MG63 (cell line): ENCODE measurements around the gene GAD1. TPM values are rescaled to one million over a fixed set of nuclear protein-coding genes. Genes with fewer than 3 reads are reported as not detected.

ENCODE experiments used
- DNase-seq: peaks from one replicate; pipeline ENCODE4 v3.0.0-alpha.2; 2020
- H3K27me3 ChIP-seq: fragments of 250-450 bp; sonication (Bioruptor Pico); 2 replicates; pipeline ENCODE4 v1.5.1; 2020; ENCODE audit warnings: mild to moderate bottlenecking, moderate library complexity
- H3K36me3 ChIP-seq: fragments of 250-450 bp; sonication (Bioruptor Pico); 2 replicates; pipeline ENCODE4 v1.5.1; 2020; ENCODE audit warnings: mild to moderate bottlenecking, moderate library complexity
- H3K4me3 ChIP-seq: fragments of 250-450 bp; sonication (Bioruptor Pico); 2 replicates; pipeline ENCODE4 v1.5.1; 2020; ENCODE audit warnings: mild to moderate bottlenecking, moderate library complexity
- H3K9me3 ChIP-seq: fragments of 250-450 bp; sonication (Bioruptor Pico); 2 replicates; pipeline ENCODE4 v1.5.1; 2020; ENCODE audit warnings: mild to moderate bottlenecking, moderate library complexity
- total RNA-seq: library from RNA; depleted of rRNA; stranded (reverse); fragments of >200 nt; shearing (Covaris generic); gene quantifications from 2 replicates; pipeline ENCODE4 v1.2.3, GENCODE V29; 2014; ENCODE audit warnings: low replicate concordance

The GAD1 gene
- total RNA-seq, 1 experiment from 2014 or later, result 3.2 TPM

DNA sequence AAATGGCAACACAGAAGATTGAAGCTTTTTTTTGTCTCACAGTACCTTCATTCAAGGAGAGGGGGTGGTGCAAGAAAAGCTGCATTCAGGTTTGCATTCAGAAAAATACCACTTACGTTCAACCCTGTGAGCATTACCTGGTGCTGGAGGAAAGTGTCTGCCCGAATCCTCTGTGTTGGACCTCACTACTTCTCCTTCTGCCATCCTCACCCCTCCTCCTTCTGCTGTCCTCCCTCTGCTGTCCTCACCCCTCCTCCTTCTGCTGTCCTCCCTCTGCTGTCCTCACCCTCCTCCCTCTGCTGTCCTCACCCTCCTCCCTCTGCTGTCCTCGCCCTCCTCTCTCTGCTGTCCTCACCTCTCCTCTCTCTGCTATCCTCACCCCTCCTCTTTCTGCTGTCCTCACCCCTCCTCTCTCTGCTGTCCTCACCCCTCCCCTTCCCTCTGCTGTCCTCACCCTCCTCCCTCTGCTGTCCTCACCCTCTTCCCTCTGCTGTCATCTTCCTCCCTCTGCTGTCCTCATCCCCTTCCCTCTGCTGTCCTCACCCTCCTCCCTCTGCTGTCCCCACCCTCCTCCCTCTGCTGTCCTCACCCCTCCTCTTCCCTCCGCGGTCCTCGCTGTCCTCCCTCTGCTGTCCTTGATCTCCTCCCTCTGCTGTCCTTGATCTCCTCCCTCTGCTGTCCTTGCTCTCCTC is 11.3 kb downstream of the GAD1 start:
- no peak for DNase-seq
- H3K36me3 ChIP-seq, result no peaks in the 10 kb centered on the region
- H3K4me3 ChIP-seq, result no peak overlapping the region
- no peaks in the 10 kb centered on the region for H3K27me3 ChIP-seq
- H3K9me3 ChIP-seq, result no peaks in the 10 kb centered on the region

DNA sequence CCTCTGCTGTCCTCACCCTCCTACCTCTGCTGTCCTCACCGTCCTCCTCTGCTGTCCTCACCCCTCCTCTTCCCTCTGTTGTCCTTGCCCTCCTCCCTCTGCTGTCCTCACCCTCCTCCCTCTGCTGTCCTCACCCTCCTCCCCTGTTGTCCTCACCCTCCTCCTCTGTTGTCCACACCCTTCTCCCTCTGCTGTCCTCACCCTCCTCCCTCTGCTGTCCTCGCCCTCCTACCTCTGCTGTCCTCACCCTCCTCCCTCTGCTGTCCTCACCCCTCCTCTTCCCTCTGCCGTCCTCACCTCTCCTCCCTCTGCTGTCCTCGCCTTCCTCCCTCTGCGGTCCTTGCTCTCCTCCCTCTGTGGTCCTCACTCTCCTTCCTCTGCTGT is 11.8 kb downstream of the GAD1 start:
- Histone ChIP-seq H3K27me3 (no peaks in the 10 kb centered on the region), H3K36me3 (no peaks in the 10 kb centered on the region)

DNA sequence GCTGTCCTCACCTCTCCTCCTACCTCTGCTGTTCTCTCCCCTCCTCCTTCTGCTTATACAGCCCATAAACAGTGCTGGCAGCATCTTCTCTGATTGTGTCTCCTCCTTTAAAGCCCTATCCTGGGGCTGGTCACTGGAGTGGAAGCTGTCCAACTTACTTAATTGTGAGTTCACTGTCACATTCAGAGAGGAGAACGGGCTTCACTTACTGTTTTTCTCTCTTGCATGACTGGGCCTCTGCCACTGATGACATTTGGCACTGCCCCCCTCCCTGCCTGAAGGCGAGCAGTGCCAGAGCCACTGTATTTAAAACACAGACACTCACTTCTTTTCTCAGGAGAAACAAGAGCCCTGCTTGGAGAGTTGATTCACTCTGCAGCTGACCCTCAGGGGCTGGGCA is 12.3 kb downstream of the GAD1 start:
- Histone ChIP-seq H3K36me3 (no peaks in the 10 kb centered on the region), H3K27me3 (no peaks in the 10 kb centered on the region), H3K9me3 (no peaks in the 10 kb centered on the region), H3K4me3 (no peak overlapping the region)
- no peak for DNase-seq

More for the DNA sequence above, 11.8 kb downstream of the GAD1 start:
- no peak overlapping the region for H3K4me3 ChIP-seq
- no peaks in the 10 kb centered on the region for H3K9me3 ChIP-seq
- no peak for DNase-seq

DNA sequence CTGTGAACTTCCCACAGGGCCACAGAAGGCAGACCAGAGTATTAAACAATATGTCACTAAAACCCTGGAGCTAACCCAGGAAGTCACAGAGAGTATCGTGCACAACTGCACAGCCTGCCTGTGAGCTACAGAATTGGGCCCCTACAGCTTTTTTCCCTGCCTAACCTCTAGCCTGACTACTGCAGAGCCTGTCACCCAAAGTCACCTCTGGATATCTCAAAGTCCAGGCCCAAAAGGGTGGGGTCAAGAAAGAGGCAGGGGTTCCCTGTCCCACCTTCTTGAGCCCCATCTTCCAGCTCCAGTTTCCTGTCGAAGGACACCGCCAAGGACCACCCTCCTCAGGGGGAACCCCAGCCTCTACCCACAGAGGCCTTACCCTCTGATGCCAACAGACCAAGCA is 13.5 kb downstream of the GAD1 start:
- DNase-seq, result no peak
- Histone ChIP-seq H3K27me3 (no peaks in the 10 kb centered on the region), H3K9me3 (no peaks in the 10 kb centered on the region), H3K4me3 (no peak overlapping the region), H3K36me3 (no peaks in the 10 kb centered on the region)

DNA sequence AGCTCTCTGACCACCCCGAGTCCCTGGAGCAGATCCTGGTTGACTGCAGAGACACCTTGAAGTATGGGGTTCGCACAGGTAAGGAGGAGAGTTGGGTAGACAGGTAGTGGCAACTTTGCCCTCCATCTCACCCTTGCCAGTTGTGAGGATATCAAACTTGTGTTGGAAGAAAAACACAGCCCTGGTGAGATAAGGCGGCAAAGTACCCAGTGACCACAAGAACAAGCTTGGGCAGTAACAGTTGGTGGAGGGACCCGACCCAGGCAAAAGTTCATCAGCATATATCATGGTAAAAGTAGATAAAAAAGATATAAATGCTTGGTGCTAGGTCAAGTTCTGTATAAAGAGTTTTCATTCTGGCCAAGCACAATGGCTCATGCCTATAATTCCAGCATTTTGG is 14.4 kb downstream of the GAD1 start:
- Histone ChIP-seq H3K27me3 (no peaks in the 10 kb centered on the region), H3K36me3 (no peaks in the 10 kb centered on the region), H3K9me3 (no peaks in the 10 kb centered on the region), H3K4me3 (no peak overlapping the region)
- no peak for DNase-seq

DNA sequence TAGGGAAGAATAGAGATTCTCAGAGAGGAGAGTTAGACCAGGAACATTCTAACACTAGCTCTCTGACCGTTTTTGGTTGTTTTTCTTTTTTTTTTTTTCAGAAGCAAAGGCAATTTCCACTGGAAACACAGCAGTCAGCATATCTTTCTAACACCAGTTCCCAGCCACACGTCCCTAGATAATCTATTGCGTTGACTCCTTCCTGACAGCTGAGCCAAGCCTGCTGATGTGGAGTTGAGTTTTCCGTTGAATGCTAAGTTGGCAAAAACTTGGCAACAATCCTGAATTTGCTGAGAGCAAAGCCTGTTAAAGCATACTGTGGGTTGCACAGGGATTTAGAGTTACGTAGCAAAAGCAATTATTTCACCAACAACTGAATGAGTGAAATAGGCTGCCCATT is 19.3 kb downstream of the GAD1 start:
- DNase-seq, result no peak
- no peaks in the 10 kb centered on the region for H3K27me3 ChIP-seq
- no peaks in the 10 kb centered on the region for H3K36me3 ChIP-seq
- no peaks in the 10 kb centered on the region for H3K9me3 ChIP-seq
- H3K4me3 ChIP-seq, result no peak overlapping the region

DNA sequence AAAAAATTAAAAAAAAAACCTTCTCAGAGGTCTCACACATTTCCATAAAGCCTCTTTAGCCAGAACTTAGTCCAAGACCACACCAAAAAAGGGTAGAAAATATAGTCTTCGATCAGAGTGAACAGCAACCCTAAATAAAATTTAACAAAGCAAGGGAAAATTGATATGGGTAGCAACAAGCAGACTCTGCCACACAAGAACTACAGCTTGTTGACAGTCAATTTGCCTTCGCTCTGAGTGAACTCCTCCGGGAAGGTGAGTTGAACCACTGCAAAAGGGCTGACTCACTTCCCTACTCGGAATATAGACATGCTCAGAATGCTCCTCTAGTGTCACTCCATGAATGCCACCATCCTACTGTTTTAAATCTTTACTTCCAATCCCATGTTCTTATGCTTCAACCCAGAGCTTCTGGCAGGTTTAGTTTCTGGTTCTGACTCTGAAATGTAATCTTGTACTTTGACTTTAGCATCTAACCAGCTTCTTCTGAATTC is 24.1 kb downstream of the GAD1 start:
- DNase-seq, result no peak
- Histone ChIP-seq H3K9me3 (no peaks in the 10 kb centered on the region), H3K27me3 (no peaks in the 10 kb centered on the region)

DNA sequence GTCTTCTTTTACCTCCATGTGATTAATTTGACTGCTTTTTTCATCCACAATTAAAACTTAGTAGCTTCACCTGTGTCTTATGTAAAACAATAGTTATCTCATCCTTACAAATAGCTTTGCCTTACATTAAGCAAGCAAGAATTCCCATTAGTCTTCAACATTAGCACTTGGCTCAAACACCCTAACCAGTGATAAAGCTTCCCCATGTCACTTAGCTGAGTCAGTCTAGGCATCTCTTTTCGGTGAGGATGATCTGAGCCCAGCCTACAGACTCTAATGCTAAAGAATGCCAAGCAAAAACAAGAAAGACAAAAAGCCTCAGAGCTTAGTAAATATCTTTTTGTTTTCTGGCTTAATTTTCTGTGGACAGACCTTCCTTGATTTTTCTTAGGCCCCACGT is 26.1 kb downstream of the GAD1 start:
- Histone ChIP-seq H3K4me3 (no peak overlapping the region), H3K36me3 (no peaks in the 10 kb centered on the region), H3K9me3 (no peaks in the 10 kb centered on the region), H3K27me3 (no peaks in the 10 kb centered on the region)
- DNase-seq, result peak; percentile 49

More for the DNA sequence above, 24.1 kb downstream of the GAD1 start:
- no peaks in the 10 kb centered on the region for H3K36me3 ChIP-seq
- no peak overlapping the region for H3K4me3 ChIP-seq

DNA sequence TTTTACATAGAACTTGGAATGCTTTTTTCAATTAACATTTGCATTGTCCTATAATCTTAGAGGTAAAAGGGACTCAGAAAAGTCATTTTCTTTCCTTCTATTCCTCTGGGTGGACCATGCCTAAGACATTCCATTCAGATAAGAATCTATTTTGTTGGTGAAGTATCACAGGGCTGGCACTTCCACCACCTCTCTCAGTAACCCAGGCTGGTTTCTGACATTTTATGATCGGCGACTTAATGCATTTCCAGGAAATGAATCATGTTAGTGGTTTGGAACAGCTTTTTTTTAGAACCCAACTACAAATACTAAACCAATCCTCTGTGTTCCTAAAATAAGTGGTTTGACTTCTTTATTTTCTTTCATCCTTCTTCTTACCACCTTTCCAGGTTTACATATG is 27.0 kb downstream of the GAD1 start:
- Histone ChIP-seq H3K4me3 (no peak overlapping the region), H3K27me3 (no peaks in the 10 kb centered on the region), H3K9me3 (no peaks in the 10 kb centered on the region), H3K36me3 (no peaks in the 10 kb centered on the region)
- peak; percentile 42 for DNase-seq

DNA sequence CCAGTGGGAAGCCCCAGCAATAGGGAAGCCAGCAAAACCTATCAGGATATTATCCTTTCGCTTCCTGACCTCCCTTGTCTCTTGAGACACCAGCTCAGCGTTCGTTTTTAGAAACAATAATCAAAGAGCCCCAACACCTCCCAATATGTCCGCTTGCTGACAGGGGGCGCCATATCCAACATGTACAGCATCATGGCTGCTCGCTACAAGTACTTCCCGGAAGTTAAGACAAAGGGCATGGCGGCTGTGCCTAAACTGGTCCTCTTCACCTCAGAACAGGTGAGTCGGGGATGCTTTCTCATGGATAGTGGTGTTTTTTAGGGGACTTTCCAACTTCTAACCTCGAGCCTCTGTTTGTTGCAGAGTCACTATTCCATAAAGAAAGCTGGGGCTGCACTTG is 28.7 kb downstream of the GAD1 start:
- no peak for DNase-seq
- Histone ChIP-seq H3K27me3 (no peaks in the 10 kb centered on the region), H3K36me3 (no peaks in the 10 kb centered on the region), H3K4me3 (no peak overlapping the region), H3K9me3 (no peaks in the 10 kb centered on the region)

DNA sequence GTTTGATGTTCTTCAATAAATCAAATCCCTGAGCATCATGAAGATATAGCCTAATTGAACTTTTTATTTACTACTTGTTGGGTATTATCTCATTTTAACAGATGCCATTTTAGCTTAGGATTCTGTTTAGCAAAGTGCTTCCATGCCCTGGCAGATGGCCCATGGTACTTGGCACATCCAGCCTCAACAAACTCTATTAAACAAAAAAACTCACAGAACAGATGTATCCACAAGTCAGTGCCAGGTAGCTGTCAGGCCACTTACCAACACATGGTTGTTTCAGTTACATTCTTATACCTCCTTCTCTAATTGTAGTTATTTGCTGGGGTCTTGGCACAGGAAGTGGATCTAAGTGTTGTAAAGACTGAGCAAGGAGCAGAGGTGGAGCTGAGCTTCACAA is 29.6 kb downstream of the GAD1 start:
- Histone ChIP-seq H3K4me3 (no peak overlapping the region), H3K36me3 (no peaks in the 10 kb centered on the region), H3K9me3 (no peaks in the 10 kb centered on the region), H3K27me3 (no peaks in the 10 kb centered on the region)
- DNase-seq, result peak; percentile 68

DNA sequence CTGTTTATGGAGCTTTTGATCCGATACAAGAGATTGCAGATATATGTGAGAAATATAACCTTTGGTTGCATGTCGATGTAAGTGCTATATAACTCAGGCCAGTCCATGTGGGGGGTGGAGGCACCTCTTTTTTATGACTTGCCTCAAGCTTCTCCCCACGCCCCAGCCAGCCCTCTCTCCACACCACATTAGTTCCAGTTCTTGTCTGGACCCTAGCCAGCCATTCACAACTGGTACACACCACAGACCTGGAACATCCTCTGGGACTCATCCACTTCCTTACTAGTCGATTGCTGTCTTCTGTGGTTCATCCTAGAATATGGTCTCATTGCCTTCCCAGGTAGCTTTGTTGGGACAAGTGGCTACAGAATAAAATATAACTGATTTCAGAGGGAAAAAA is 31.0 kb downstream of the GAD1 start:
- Histone ChIP-seq H3K4me3 (no peak overlapping the region), H3K27me3 (no peaks in the 10 kb centered on the region), H3K36me3 (no peaks in the 10 kb centered on the region), H3K9me3 (no peaks in the 10 kb centered on the region)
- no peak for DNase-seq

DNA sequence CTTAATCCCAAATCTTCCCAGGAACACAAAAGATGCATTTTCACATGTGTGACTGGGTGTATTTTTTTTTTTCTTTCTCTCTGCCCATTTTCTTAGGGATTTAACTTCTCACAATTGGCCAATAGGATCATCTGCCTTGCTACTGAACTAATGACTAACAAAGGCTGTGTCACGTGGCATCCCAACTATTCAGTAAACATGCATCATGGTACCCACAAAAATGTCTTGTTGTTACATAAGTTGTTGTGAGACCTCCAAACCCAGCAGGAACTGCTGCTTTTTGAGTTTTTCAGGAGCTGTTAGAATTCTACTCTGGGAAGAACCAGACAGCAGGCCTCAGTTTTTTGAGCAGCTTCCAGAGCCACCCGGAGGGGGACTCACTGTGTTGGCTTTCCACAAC is 31.9 kb downstream of the GAD1 start:
- no peak overlapping the region for H3K4me3 ChIP-seq
- DNase-seq, result peak; percentile 15
- H3K36me3 ChIP-seq, result no peaks in the 10 kb centered on the region
- H3K9me3 ChIP-seq, result no peaks in the 10 kb centered on the region
- no peaks in the 10 kb centered on the region for H3K27me3 ChIP-seq

DNA sequence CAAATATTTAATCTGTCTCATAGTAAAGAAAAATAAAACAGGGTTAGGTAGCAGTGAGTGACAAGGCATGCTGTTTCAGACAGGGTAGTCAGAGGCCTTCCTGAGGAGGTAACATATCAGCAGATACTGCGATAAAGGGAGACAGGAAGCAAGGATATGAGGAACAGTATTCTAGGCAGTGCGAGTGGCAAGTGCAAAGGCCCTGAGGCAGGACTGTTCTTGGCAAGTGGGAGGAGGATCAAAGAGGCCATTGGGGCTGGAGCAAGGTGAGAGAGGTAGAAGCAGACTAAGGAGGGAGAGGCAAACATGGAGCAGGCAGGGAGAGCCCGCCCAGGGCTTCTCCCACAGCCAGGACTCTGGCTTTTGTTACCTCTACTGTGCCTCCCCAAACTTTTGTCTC is 33.6 kb downstream of the GAD1 start:
- H3K9me3 ChIP-seq, result no peaks in the 10 kb centered on the region
- no peak for DNase-seq
- no peaks in the 10 kb centered on the region for H3K36me3 ChIP-seq
- H3K4me3 ChIP-seq, result no peak overlapping the region
- no peaks in the 10 kb centered on the region for H3K27me3 ChIP-seq

DNA sequence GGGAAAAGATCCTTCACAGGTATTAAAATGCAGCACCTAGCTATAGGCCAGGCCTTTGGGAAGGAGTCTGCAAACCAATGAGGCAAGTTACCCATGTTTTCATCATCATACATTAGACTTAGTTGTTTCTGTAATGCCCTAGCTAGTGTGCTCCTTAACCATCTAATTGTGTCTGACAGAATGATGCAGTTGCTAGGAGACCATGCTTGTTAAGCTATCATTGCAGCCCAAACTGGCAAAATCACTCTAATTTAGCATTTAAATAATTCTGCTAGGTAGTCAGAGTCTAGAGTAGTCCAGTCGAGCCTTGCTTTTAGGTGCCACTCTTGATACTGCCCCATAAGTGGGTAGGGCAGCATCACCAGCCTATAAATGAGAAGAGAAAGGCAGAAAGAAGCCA is 34.9 kb downstream of the GAD1 start:
- Histone ChIP-seq H3K9me3 (no peaks in the 10 kb centered on the region), H3K36me3 (no peaks in the 10 kb centered on the region), H3K27me3 (no peaks in the 10 kb centered on the region), H3K4me3 (no peak overlapping the region)
- no peak for DNase-seq

DNA sequence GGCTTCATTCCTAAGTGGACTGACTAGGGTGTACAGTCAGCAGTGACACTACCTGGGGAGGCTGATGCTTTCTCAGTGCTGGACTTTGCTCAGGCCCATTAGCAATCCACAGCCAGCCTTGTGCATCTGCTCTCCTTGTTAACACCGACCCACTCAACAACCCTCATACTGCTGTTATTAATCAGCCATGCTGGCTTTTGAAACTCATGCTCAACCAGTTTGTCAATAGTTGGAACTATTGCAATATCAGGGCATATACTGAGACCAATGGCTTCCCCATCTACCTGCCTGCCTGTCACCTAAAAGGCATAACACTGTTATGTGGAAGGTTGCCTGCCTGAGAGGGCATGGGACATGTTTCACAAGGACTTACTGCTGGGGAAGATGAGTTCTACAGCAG is 39.4 kb downstream of the GAD1 start:
- Histone ChIP-seq H3K27me3 (no peaks in the 10 kb centered on the region), H3K36me3 (no peaks in the 10 kb centered on the region), H3K4me3 (no peak overlapping the region), H3K9me3 (no peaks in the 10 kb centered on the region)
- DNase-seq, result no peak

DNA sequence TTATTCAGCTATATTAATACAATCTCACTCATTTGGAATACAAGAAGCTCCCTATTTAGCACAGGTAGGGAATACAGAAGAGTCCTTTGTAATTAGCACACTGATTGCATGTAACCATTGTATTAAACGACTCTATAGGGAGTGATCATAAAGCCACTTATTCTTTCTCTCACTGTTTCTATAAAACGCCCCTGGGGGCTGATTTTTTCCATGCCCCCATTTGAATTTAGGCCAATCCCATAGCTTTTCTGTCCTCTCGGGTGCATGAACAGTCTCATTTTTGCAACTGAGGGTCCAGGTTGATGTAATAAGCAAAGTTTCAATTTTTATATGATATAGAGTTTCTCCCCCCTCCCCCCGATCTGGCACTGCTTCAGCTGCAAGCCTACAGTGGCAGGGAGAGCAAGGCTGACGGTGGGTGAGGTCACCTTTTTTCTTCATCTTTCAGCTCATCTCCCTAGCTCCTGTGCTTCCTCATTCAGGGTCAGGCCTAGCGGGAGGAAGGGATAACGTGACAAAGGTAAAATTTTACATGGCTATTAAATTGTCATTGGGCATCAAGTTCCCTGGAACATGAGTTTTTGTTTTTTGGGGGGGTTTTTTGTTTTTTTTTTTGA is 45.7 kb downstream of the GAD1 start:
- H3K9me3 ChIP-seq, result no peaks in the 10 kb centered on the region
- no peaks in the 10 kb centered on the region for H3K27me3 ChIP-seq
- no peak overlapping the region for H3K4me3 ChIP-seq
- no peaks in the 10 kb centered on the region for H3K36me3 ChIP-seq
- DNase-seq, result no peak

DNA sequence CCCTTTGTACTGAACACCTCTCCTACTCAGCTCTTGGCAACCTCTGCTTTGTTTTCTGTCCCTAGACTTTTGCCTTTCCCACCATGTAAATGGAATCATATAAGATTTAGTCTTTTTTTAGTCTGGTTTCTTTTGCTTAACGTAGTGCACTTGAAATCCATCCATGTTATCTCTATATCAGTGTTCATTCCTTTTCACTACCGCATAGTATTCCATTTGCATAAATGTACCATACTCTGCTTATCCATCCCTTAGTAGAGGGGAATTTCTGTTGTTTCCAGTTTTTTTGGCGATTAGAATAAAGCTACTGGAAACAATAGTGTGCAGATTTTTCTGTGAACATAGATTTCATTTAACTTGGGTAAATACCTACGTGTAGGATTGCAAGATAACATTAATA is 46.4 kb downstream of the GAD1 start:
- DNase-seq, result no peak
- Histone ChIP-seq H3K4me3 (no peak overlapping the region), H3K9me3 (no peaks in the 10 kb centered on the region), H3K36me3 (no peaks in the 10 kb centered on the region), H3K27me3 (no peaks in the 10 kb centered on the region)
